Measurements from ENCODE around the gene NECAB3. TPM values are rescaled to one million over a fixed set of nuclear protein-coding genes. Genes with fewer than 3 reads are reported as not detected.

NECAB3 gene
- polyA plus RNA-seq, 1 of the 3 experiments (the other 2 are of a cell fraction), result 20.1 TPM

DNA sequence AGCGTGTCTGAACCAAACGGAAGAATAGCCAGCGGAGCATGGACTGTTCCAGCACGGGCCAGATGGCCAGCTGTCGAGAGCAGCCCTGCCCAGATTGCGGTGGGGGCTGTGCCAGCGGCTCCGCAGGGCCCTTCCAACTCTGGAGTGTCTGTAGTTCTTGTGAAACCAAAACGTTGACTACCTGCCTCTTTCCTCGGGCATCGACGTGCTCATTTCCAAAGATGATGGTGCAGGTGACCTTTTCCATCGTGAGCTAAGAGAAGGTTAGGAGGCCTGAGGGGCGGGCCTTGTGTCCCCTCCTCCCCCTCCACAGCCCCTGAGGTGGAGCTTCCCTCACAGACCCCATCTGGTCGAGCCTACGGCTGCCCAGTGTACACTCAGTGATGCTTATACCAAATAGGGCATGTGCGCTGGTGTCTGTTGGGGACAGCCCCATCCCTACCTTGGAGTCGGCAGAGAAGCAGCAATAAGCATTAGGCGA lies 25.0 kb downstream of the NECAB3 start:
- H2AFZ ChIP-seq (ENCODE audit: low read depth), result no peak overlapping the region
- peak overlapping the region in 1 of 2 experiments; percentile 93; a peak in 2 of 4 replicates for H3K27ac ChIP-seq (ENCODE audit: low read depth in 2 of 2, low read length in 1 of 2)
- no peak overlapping the region for H3K4me3 ChIP-seq (ENCODE audit: low read depth in 2 of 2, low read length in 1 of 2)
- POLR2A ChIA-PET, result interaction anchor here (0.9 to 1.9 kb wide), 8 partner anchors 60 to 248 kb away, joined by 3 to 9 read pairs (median 4); partner anchors contain the start of genes CBFA2T2, CDK5RAP1 and SNTA1
- no peak overlapping the region for H3K9ac ChIP-seq
- no peaks in the 10 kb centered on the region for H3K27me3 ChIP-seq (ENCODE audit: insufficient read depth)
- H4K20me1 ChIP-seq (ENCODE audit: insufficient read depth), result peaks cover 32% of the 10 kb centered on the region
- H3K79me2 ChIP-seq (ENCODE audit: insufficient read depth), result no peaks in the 10 kb centered on the region
- H3K9me2 ChIP-seq, result no peaks in the 10 kb centered on the region
- peaks cover 13 to 59% of the 10 kb centered on the region in 2 experiments; a peak in 3 of 4 replicates for H3K4me1 ChIP-seq (ENCODE audit: control insufficient read depth in 1 of 2, insufficient read depth in 2 of 2, low read depth in 1 of 2, low read length in 1 of 2)
- 48% methylated on average over 10 of the region's 19 CpGs for WGBS (ENCODE audit: low lambda C conversion rate)
- H3F3A ChIP-seq (replicated peaks; ENCODE audit: insufficient read depth), result peaks cover 26% of the 10 kb centered on the region
- DNase-seq, result peak; percentile 87
- H3K4me2 ChIP-seq, result no peak overlapping the region
- TF ChIP-seq TEAD4 (IDR thresholded peaks at IDR 0.05; ENCODE audit: borderline replicate concordance, insufficient read depth) (no peak), GATA2 (CRISPR knock-in tag; IDR thresholded peaks at IDR 0.05) (no peak), MXI1 (IDR thresholded peaks at IDR 0.05; ENCODE audit: low read depth, low read length) (peak; percentile 73), MEF2A (IDR thresholded peaks at IDR 0.05; ENCODE audit: borderline replicate concordance, low read depth) (no peak), RAD21 (IDR thresholded peaks at IDR 0.05; ENCODE audit: low read length) (peak; percentile 10; the same call in 1 of the 2 replicates), CHD2 (IDR thresholded peaks at IDR 0.05; ENCODE audit: low read length, partially characterized antibody) (peak; percentile 26), RCOR1 (IDR thresholded peaks at IDR 0.05; ENCODE audit: low read length) (peak; percentile 40; the same call in 1 of the 2 replicates)
- TF ChIP-seq, protein P1, sequence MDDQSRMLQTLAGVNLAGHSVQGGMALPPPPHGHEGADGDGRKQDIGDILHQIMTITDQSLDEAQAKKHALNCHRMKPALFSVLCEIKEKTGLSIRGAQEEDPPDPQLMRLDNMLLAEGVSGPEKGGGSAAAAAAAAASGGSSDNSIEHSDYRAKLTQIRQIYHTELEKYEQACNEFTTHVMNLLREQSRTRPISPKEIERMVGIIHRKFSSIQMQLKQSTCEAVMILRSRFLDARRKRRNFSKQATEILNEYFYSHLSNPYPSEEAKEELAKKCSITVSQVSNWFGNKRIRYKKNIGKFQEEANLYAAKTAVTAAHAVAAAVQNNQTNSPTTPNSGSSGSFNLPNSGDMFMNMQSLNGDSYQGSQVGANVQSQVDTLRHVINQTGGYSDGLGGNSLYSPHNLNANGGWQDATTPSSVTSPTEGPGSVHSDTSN (IDR thresholded peaks at IDR 0.05), result no peak
- TF ChIP-seq, protein P2, sequence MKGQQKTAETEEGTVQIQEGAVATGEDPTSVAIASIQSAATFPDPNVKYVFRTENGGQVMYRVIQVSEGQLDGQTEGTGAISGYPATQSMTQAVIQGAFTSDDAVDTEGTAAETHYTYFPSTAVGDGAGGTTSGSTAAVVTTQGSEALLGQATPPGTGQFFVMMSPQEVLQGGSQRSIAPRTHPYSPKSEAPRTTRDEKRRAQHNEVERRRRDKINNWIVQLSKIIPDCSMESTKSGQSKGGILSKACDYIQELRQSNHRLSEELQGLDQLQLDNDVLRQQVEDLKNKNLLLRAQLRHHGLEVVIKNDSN (IDR thresholded peaks at IDR 0.05; ENCODE audit: borderline replicate concordance, low read depth), result no peak
- H3K9me3 ChIP-seq, result no peaks in the 10 kb centered on the region
- CTCF ChIA-PET, result interaction anchor here (0.6 to 9.2 kb wide), 11 partner anchors 17 to 205 kb away, joined by 3 to 114 read pairs (median 4); partner anchors contain the start of genes ACTL10 and C20orf144
- H3K36me3 ChIP-seq (replicated peaks in 1 of 2; ENCODE audit: control insufficient read depth in 1 of 2, insufficient read depth in 2 of 2, low read length in 1 of 2), result peaks cover 3 to 13% of the 10 kb centered on the region in 2 experiments

DNA sequence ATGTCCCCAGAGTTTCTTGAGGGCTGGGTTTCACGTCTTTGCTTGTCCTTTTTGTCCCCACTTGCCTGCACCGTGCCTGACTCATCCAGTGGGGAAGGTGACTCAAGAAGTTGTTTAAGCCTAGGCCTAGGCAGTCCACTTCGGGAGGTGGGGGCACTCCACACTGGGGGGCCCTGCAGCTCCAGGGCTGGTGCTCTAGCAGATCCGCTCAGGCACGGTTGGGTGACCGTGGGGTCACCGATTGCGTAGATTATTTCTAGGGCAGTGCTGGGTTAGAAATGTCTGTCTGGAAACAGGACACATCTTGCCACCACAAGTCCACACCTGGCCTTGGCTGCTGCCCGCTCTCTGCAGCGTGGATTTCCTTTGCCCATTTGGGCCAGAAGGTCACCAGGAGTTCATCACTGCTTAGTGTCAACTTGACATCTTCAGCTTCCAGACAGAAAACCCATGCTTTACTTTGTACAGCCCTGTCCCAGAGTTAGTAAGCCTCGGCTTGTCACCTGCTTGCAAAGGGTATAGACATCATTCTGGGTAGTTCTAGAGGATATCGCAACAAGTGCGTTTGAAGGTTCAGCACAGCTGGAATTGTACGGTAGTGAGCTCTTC lies 25.7 kb downstream of the NECAB3 start:
- H3K9ac ChIP-seq, result no peak overlapping the region
- no peaks in the 10 kb centered on the region for H3K79me2 ChIP-seq (ENCODE audit: insufficient read depth)
- H3K36me3 ChIP-seq (replicated peaks in 1 of 2; ENCODE audit: control insufficient read depth in 1 of 2, insufficient read depth in 2 of 2, low read length in 1 of 2), result peaks cover 3 to 16% of the 10 kb centered on the region in 2 experiments
- 79% methylated on average over 11 of the region's 14 CpGs for WGBS (ENCODE audit: low lambda C conversion rate)
- no peak overlapping the region for H3K4me3 ChIP-seq (ENCODE audit: low read depth in 2 of 2, low read length in 1 of 2)
- peaks cover 26% of the 10 kb centered on the region for H3F3A ChIP-seq (replicated peaks; ENCODE audit: insufficient read depth)
- H3K9me2 ChIP-seq, result no peaks in the 10 kb centered on the region
- DNase-seq, result peak; percentile 51
- H4K20me1 ChIP-seq (ENCODE audit: insufficient read depth), result peaks cover 32% of the 10 kb centered on the region
- TF ChIP-seq, protein P3, sequence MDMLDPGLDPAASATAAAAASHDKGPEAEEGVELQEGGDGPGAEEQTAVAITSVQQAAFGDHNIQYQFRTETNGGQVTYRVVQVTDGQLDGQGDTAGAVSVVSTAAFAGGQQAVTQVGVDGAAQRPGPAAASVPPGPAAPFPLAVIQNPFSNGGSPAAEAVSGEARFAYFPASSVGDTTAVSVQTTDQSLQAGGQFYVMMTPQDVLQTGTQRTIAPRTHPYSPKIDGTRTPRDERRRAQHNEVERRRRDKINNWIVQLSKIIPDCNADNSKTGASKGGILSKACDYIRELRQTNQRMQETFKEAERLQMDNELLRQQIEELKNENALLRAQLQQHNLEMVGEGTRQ (IDR thresholded peaks at IDR 0.05; ENCODE audit: borderline replicate concordance, low read depth, low read length), result no peak
- peak; percentile 19; the same call in 1 of the 2 replicates for TF ChIP-seq GATA2 (CRISPR knock-in tag; IDR thresholded peaks at IDR 0.05)
- TF ChIP-seq, protein P4, sequence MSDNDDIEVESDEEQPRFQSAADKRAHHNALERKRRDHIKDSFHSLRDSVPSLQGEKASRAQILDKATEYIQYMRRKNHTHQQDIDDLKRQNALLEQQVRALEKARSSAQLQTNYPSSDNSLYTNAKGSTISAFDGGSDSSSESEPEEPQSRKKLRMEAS (IDR thresholded peaks at IDR 0.05; ENCODE audit: low read depth), result no peak
- peak in 1 of 2 experiments; percentile 58; a peak in 2 of 4 replicates for TF ChIP-seq EP300 (IDR thresholded peaks at IDR 0.05; ENCODE audit: borderline replicate concordance in 1 of 2, low read depth in 1 of 2, low read length in 1 of 2)
- TF ChIP-seq FOSL2 (IDR thresholded peaks at IDR 0.05; ENCODE audit: borderline replicate concordance, low read depth), result no peak
- no peak for TF ChIP-seq EZH2phosphoT487 (IDR thresholded peaks at IDR 0.05; ENCODE audit: borderline replicate concordance, low read depth)
- no peak for TF ChIP-seq JUND (IDR thresholded peaks at IDR 0.05)
- TF ChIP-seq RAD21 (IDR thresholded peaks at IDR 0.05; ENCODE audit: low read length), result no peak
- TF ChIP-seq, protein P5, sequence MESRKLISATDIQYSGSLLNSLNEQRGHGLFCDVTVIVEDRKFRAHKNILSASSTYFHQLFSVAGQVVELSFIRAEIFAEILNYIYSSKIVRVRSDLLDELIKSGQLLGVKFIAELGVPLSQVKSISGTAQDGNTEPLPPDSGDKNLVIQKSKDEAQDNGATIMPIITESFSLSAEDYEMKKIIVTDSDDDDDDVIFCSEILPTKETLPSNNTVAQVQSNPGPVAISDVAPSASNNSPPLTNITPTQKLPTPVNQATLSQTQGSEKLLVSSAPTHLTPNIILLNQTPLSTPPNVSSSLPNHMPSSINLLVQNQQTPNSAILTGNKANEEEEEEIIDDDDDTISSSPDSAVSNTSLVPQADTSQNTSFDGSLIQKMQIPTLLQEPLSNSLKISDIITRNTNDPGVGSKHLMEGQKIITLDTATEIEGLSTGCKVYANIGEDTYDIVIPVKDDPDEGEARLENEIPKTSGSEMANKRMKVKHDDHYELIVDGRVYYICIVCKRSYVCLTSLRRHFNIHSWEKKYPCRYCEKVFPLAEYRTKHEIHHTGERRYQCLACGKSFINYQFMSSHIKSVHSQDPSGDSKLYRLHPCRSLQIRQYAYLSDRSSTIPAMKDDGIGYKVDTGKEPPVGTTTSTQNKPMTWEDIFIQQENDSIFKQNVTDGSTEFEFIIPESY (IDR thresholded peaks at IDR 0.05; ENCODE audit: borderline replicate concordance, low read depth), result no peak
- no peak for TF ChIP-seq CHD2 (IDR thresholded peaks at IDR 0.05; ENCODE audit: low read length, partially characterized antibody)
- no peak for TF ChIP-seq TEAD4 (IDR thresholded peaks at IDR 0.05; ENCODE audit: borderline replicate concordance, insufficient read depth)
- TF ChIP-seq FOXJ3 (CRISPR knock-in tag; IDR thresholded peaks at IDR 0.05), result 0 out of 2 replicates have a peak, but pooled peaks have one; percentile 40
- peak overlapping the region in 1 of 2 experiments; percentile 93; a peak in 2 of 4 replicates for H3K27ac ChIP-seq (ENCODE audit: low read depth in 2 of 2, low read length in 1 of 2)
- peaks cover 13 to 56% of the 10 kb centered on the region in 2 experiments; a peak in 3 of 4 replicates for H3K4me1 ChIP-seq (ENCODE audit: control insufficient read depth in 1 of 2, insufficient read depth in 2 of 2, low read depth in 1 of 2, low read length in 1 of 2)
- POLR2A ChIA-PET, result interaction anchor here (0.9 to 1.9 kb wide), 7 partner anchors 59 to 247 kb away, joined by 3 to 9 read pairs (median 5); partner anchors contain the start of genes CBFA2T2, CDK5RAP1 and SNTA1
- no peak overlapping the region for H3K4me2 ChIP-seq
- no peaks in the 10 kb centered on the region for H3K27me3 ChIP-seq (ENCODE audit: insufficient read depth)
- CTCF ChIA-PET, result interaction anchor here (0.7 to 9.2 kb wide), 8 partner anchors 18 to 204 kb away, joined by 3 to 114 read pairs (median 6); partner anchors contain the start of genes ACTL10 and C20orf144
- H3K9me3 ChIP-seq, result no peaks in the 10 kb centered on the region
- H2AFZ ChIP-seq (ENCODE audit: low read depth), result no peak overlapping the region
